HG02981 (cell line): Measurements from ENCODE around the gene PLPPR3.
"Not testable (repeated sequence)": the region's sequence is repeated elsewhere in the genome, so short reads cannot be mapped to it uniquely, and the experiment has no call there.

Experiments used
- ATAC-seq: cut with Tn5 transposase; IDR thresholded peaks from one replicate; pipeline ENCODE4 v1.9.1; 2021; ENCODE audit warnings: mild to moderate bottlenecking, moderate library complexity; ENCODE audit not compliant: unreplicated experiment

PLPPR3 gene

DNA sequence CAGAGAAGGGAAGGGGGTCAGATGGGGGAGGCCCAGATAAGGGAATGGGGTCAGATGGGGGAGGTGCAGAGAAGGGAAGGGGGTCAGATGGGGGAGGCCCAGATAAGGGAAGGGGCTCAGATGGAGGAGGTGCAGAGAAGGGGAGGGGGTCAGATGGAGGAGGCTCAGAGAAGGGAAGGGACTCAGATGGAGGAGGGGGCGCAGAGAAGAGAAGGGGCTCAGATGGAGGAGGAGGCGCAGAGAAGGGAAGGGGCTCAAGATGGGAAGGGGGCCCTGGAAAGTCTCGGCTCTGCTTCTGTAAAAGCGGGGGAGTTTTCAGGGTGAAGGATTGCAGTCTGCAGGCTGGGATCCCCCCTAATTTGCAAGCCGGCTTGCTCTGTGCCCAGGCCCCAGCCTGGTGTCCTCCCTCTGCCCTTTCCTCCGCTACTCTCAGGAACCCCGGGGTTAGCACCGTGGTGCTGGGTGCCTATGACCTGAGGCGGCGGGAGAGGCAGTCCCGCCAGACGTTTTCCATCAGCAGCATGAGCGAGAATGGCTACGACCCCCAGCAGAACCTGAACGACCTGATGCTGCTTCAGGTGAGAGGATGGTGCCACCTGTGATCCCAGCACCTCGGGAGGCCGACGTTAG is 7.5 kb upstream of the PLPPR3 start:
- no peak for ATAC-seq

DNA sequence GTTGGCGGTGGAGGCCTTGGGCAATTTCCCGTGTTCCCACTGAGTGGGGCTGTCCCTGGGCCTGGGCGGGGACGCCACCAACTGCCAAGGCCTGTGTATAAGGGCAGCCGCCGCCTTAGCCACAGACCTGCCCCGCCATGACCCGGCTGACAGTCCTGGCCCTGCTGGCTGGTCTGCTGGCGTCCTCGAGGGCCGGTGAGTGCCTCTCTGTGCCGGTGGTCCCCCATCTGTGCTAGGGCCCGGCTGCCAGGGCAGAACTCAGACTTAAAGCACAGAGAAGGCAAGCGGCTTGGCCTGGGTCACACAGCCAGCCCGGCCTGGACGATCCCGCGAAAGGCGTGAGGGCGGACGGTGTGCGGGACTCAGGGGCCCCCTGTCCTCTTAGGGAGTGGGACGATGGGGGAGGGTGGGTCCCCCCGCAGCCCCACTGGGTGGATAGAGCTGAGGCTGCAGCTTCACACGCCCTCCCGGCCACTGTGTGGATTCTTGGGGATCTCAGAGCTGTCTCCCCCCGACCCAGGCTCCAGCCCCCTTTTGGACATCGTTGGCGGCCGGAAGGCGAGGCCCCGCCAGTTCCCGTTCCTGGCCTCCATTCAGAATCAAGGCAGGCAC is 6.1 kb upstream of the PLPPR3 start, which contains the start of gene AZU1:
Gene AZU1 (plus strand): TSS at position 128 of the 612 bp plus-strand sequence. CDS start 10 bp downstream, at position 138.
- ATAC-seq: no peak

DNA sequence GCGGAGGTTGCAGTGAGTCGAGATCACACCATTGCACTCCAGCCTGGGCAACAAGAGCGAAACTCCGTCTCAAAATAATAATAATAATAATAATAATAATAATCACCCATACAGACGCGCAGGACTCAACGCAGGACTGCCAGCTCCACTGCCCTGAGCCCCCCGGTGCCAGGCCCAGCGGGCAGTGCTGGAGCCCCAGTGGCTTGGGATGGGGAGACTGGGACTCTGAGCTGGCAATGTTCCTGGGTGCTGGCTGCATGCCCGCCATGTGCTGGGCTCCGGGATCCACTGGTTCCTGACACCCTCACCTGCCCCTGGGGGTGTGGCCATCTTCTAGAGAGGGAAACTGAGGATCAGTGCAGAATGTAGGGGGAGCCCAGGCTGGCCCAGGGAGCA is 5.6 kb upstream of the PLPPR3 start:
- no peak for ATAC-seq

DNA sequence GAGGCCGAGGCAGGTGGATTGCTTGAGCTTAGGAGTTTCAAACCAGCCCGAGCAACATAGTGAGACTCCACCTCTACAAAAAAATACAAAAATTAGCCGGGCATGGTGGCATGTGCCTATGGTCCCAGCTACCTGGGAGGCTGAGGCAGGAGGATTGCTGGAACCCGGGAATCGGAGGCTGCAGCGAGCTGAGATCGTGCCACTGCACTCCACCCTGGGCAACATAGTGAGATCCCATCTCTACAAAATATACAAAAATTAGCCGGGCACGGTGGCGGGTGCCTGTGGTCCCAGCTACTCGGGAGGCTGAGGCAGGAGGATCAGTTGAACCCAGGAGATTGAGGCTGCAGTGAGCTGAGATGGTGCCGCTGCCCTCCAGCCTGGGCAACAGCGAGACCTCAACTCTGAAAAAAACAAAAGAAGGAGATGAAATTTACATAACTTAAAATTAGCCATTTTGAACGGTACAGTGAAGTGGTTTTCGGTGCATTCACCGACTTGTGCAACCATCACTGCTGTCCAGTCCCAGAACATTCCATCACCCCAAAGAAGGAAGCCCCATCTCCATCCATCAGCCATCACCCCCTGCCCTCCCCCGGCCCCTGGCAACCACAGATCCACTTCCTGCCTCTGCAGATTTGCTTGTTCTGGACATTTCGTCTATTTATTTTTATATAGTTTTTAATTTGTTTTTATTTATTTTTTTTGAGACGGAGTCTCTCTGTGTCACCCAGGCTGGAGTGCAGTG is 4.3 kb upstream of the PLPPR3 start:
- ATAC-seq: no peak

DNA sequence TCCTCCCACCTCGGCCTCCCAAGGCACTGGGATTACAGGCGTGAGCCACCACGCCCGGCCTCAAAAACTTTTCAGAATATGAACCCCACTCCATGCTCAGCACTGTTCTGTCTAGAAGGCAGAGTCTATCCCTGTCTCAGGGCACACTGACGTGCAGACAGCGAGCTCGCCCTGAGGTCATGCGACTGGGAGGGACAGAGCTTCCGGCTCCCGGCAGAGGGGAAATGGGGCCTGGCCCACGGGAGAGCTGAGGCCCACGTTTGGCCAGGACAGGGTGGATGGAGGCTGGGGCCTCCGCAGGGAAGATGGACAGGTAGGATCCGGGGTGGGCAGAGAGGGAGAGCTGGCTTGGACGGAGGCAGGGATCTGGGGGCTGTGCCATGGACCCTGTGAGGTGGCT is 3.1 kb upstream of the PLPPR3 start:
- ATAC-seq: no peak

DNA sequence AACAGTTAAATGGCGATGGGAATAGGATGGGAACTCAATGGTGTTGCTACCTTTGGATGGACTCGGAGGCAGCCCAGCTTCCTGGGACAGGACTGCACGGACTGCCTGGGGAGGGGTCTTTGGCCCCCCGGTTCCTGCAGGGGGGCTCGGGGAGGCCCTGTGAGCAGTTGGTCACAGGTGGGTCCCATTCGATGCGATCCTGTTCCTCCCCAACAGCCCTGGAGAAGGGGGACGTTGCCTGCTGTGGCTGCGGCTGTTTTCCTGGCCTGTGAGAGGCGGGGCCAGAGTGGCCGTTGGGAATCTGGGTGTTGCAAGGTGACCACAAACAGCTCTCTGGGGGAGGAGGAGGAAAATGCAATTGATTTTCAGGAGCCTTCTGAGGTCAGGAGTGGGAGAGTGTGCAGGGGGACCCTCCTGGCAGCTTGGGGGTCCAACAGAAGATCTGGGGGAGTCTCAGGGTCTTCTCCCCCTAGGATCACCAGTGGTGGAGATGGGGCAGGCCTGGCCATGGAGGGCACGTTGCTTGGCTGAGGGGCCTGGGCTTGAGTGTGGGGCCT is 1.9 kb upstream of the PLPPR3 start:
- ATAC-seq: no peak

DNA sequence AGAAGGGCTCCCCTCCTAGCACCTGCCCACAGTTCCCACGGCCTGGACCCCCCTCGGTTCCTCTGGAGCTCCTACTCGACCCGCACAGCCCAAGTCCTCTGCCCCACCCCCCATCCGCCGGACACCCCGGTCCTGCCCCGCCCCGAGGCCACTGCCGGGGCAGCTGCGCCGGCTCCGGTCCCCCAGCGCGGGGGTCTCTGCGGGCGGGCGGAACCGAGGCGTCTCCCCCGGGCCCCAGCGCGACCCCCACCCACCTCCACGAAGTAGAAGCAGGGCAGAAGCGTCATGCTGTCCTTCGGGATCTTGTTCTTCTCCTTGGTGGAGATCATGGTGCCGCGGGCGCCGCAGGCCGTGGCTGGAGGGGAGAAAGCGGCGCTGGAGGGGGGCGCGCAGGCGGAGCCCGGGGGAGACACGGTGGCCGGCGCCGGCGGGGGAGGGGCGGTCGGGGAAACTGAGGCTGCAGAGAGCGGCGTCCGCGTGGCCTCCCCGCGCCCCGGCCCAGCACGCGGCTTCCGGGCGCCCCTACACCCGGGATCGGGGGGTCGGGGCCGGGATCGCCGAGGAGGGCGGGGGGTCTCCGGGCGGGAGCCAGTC is 427 bp downstream of the PLPPR3 start:
- no peak for ATAC-seq

DNA sequence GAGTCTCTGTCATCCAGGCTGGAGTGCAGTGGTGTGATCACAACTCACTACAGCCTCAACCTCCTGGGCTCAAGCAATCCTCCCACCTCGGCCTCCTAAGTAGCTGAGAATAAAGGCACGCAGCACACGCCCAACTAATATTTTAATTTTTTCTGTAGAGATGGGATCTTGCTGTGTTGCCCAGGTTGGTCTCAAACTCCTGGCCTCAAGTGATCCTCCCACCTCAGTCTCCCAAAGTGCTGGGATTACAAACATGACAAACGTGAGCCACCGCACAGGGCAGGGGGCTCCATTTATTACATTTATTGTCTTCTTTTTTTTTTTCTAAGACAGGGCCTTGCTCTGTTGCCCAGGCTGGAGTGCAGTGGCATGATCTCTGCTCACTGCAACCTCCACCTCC is 1.5 kb downstream of the PLPPR3 start:
- not testable (repeated sequence) for ATAC-seq

DNA sequence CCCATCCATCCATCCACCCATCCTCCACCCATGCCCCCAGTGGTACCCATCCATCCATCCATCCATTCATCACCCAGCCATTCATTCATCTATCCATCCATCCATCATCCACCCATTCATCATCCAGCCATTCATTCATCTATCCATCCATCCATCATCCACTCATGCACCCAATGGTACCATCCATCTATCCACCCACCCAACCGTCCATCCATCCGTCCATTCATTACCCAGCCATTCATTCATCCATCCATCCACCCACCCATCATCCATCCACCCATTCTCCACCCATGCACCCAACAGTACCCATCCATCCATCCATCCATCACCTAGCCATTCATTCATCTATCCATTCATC is 5.3 kb downstream of the PLPPR3 start:
- no peak for ATAC-seq

DNA sequence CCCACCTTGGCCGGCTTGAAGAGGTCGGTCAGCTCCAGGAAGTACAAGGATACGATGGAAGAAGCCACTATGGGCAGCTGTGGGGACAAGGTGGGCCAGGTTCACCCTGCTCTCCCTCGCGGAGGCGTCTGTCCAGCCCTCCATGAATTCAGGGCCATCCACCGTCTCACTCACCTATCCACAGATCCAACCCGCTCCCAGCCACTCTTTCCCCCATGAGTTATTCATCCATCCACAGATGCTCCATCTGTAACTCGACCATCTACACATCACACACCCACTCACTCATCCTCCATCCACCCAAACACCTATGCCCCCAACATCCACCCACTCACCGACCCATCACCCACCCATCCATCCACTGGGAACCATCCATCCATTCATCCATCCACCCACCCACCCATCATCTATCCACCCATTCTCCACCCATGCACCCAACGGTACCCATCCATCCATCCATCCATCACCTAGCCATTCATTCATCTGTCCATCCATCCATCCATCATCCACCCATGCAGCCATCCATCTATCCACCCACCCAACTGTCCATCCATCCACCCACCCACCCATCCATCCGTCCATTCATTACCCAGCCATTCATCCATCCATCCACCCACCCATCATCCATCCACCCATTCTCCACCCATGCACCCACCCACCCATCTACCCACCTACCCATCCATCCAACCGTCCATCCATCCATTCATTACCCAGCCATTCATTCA is 5.8 kb downstream of the PLPPR3 start:
- no peak for ATAC-seq

DNA sequence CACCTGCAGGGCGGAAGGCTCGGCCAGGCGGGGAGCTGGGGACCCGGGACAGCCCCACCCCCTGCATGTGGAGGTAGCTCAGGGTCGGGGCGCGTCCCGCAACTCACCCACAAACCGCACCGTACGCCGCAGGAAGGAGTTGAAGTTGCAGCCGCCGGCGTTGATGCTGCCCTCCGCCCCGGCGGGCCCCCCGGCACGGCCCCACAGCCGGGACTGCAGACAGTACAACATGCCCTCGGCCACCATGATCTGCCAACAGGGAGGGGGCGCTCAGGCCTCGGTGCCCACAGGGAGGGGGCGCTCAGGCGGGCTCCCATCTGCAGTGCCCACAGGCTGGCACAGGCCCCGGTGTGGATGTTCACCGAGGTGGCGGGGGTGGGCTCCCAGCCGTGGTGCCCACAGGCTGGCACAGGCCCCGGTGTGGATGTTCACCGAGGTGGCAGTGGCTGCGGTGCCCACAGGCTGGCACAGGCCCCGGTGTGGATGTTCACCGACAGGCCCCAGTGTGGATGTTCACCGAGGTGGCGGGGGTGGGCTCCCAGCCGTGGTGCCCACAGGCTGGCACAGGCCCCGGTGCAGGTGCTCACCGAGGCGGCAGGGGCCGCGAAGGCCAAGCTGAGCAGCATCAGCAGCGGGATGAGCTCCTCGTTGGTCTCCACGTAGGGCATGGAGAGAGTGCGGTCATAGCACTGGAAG is 6.5 kb downstream of the PLPPR3 start:
- ATAC-seq: no peak

DNA sequence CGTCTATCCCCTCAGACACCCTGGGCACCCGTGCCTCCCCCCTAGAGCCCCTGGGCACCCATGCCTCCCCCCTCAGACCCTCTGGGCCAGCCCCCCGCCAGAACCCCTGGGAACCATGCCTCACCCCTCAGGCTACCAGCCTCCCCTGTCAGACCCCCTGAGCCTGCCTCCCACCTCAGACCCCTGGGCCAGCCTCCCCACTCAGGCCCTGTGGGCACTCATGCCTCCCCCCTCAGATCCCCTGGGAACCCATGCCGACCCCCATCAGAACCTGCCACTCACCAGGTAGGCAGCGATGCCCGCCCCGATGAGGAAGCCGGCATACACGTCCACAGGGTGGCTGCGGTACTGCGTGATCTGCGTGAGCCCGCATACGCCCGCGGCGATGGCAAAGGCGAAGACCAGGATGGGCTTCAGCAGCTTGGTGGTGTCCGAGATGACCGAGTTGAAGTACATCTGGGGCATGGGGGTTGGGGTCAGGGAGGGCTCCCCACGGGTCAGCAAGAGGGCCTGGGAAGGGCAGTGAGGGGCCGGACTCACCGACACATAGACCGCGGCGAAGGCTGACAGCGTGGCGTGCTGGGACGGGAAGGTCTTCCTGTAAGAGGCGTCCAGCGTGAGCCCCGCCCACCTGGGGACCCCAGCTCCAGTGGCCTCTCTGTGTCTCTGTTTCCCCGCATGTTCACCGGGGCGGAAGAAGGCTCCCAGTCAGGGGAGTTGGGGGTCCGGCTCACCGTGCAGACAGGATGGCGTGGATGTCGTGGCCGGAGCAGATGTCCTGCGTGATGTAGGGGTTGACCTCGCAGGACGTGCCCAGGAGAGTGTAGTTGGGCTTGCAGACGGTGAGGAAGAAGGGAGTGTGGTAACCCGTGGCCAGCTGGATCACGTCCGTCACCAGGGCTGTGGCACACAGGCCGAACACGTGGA is 7.3 kb downstream of the PLPPR3 start:
- no peak for ATAC-seq

DNA sequence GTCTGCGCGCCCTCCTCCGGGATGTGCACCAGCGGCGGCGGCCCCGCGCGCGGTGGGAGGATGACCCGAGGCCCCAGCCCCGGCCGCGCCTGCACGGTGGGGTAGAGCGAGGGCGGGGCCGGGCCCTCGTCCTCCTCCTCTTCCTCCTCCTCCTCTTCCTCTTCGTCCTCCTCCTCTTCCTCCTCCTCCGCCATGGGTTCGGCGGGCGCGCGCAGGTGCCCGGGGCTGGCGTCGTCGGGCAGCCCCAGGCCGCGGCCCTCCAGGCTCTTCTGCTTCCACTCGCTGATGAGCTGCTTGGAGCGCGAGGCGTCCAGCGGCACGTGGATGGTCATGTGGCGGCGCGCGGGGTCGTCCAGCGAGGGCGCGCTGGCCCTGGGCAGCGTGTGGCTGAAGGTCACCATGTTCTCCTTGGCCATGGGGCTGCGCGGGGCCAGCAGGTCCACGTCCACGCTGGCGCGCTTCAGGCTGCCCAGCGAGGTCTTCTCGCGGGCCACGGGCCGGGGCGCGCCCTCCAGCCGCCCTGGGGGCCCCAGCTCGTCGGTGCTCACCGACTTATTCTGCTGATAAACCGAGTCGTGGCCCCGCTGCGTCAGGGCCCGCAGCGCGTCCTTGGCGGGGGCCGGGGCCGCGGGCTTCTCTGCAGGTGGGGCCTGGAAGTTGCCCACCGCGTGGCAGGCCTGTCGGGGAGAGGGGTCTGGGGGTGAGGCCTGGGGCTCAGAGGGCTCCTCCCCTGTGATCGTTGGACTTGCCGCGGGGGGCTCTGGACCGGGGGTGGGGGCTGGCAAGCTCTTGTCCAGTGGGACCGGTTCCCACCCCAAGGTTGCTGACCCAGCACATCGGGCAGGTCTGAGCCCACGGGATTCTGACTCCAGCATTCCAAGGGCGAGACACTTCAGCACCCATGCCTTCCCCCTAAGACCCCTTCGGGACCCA is 8.3 kb downstream of the PLPPR3 start:
- no peak for ATAC-seq

DNA sequence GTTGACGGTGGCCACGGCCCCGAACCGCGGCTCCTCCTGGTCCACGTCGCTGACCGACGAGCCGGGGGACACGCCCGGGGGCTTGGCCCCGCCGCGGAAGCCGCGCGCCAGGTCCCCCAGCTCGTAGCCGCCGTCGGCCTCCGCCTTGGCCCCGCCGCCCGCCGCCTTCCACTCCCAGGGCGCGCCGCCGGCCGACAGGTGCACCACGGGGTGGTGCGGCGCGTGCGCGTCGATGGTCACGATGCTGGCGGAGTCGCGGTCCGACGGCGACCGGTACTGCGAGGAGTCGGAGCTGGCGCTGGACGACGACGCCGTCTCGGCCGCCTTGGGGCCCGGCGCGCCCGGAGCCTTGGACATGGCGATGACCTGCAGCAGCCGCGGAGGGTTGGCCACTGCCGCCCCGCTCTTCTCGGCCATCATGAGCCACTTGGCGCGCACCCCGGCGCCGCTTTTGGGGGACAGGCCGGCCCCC is 9.0 kb downstream of the PLPPR3 start:
- ATAC-seq: no peak

DNA sequence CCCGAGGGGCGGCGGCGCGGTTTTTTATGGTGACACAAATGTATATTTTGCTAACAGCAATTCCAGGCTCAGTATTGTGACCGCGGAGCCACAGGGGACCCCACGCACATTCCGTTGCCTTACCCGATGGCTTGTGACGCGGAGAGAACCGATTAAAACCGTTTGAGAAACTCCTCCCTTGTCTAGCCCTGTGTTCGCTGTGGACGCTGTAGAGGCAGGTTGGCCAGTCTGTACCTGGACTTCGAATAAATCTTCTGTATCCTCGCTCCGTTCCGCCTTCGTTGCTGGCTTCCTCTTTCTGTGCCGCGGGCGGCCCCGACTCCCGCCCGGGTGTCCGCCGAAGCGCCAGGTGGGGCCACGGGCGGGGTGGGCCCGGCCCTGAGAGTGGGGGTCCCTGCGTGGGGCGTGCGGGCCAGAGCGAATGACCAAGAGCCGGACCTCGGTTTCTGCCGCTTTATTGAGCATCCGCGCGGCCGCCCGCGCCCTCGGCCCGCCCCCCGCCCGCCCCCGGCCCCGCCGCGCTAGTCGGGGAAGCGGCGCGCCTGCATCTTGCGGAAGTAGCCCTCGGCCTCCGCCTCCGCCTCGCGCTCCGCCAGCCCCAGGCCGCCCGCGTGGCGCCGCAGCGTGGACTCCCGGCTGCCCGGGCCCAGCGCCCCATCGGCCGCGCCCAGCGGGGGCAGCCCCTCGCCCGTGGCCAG is 9.6 kb downstream of the PLPPR3 start:
- no peak for ATAC-seq

DNA sequence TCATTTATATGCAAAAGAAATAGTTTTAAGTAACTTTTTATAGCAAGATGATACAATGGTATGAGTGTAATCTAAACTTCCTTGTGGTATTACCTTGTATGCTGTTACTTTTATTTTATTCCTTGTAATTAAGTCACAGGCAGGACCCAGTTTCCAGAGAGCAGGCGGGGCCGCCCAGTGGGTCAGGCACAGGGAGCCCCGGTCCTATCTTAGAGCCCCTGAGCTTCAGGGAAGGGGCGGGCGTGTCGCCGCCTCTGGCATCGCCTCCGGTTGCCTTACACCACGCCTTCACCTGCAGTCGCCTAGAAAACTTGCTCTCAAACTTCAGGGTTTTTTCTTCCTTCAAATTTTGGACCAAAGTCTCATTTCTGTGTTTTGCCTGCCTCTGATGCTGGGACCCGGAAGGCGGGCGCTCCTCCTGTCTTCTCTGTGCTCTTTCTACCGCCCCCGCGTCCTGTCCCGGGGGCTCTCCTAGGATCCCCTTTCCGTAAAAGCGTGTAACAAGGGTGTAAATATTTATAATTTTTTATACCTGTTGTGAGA is 10.2 kb downstream of the PLPPR3 start:
- no peak for ATAC-seq

DNA sequence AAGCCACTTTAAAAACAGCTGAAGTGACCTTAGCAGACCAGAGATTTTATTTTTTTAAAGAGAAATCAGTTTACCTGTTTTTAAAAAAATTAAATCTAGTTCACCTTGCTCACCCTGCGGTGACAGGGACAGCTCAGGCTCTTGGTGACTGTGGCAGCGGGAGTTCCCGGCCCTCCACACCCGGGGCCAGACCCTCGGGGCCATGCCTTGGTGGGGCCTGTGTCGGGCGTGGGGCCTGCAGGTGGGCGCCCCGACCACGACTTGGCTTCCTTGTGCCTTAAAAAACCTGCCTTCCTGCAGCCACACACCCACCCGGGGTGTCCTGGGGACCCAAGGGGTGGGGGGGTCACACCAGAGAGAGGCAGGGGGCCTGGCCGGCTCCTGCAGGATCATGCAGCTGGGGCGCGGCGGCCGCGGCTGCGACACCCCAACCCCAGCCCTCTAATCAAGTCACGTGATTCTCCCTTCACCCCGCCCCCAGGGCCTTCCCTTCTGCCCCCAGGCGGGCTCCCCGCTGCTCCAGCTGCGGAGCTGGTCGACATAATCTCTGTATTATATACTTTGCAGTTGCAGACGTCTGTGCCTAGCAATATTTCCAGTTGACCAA is 10.8 kb downstream of the PLPPR3 start:
- no peak for ATAC-seq
